Liver (tissue), 3 donors: ENCODE data around the gene MCTP1.

Experiments used
- GABPA ChIP-seq, 2 donors: IDR thresholded peaks in 1 of 2; conservative IDR thresholded peaks in 1 of 2; 2 replicates each; pipeline ENCODE4 v1.6.1; 2016; ENCODE audit warnings: antibody characterized with exemption in 2 of 2, mild to moderate bottlenecking in 1 of 2, moderate library complexity in 1 of 2
- JUND ChIP-seq, 2 donors: IDR thresholded peaks; 2 replicates each; pipeline ENCODE4 v1.6.1; 2016; ENCODE audit warnings: antibody characterized with exemption in 2 of 2
- RAD21 ChIP-seq, 2 donors: IDR thresholded peaks; 2 replicates each; pipeline ENCODE4 v1.6.1; 2016; ENCODE audit warnings: antibody characterized with exemption in 2 of 2, mild to moderate bottlenecking in 2 of 2
- TF ChIP-seq, protein P1 (sequence below): fragments of 150-350 bp; IDR thresholded peaks from 2 replicates; pipeline ENCODE4 v1.5.1; 2017; ENCODE audit warnings: improper control_type of control experiment, low read depth, low read length; ENCODE audit not compliant: missing input control
- TF ChIP-seq, protein P2 (sequence below): IDR thresholded peaks from 2 replicates; pipeline ENCODE4 v1.6.1; 2016; ENCODE audit warnings: antibody characterized with exemption, mild to moderate bottlenecking
- donor health status: healthy.
- donor health status: healthy.

DNA sequence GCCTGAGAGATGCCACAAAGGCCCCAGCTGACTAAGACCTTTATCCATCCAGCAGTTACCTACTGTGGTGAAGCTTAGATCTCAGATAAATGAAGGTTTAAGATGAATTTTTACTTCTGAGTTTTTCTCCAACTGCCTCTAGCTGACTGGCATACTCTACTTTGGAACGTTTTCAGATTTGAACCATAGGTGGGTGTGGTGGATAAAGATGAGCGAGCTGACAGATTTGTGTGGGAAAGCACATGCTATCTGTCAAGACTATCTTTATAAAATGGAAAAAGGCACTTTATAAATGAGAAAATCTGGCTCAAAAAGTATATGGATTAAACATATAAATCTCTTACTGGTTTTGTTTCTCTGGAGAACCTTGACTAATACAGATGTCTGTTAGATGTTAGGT, 160.8 kb downstream of the MCTP1 start:
- TF ChIP-seq, protein P1, sequence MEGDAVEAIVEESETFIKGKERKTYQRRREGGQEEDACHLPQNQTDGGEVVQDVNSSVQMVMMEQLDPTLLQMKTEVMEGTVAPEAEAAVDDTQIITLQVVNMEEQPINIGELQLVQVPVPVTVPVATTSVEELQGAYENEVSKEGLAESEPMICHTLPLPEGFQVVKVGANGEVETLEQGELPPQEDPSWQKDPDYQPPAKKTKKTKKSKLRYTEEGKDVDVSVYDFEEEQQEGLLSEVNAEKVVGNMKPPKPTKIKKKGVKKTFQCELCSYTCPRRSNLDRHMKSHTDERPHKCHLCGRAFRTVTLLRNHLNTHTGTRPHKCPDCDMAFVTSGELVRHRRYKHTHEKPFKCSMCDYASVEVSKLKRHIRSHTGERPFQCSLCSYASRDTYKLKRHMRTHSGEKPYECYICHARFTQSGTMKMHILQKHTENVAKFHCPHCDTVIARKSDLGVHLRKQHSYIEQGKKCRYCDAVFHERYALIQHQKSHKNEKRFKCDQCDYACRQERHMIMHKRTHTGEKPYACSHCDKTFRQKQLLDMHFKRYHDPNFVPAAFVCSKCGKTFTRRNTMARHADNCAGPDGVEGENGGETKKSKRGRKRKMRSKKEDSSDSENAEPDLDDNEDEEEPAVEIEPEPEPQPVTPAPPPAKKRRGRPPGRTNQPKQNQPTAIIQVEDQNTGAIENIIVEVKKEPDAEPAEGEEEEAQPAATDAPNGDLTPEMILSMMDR: no peak
- TF ChIP-seq, protein P2, sequence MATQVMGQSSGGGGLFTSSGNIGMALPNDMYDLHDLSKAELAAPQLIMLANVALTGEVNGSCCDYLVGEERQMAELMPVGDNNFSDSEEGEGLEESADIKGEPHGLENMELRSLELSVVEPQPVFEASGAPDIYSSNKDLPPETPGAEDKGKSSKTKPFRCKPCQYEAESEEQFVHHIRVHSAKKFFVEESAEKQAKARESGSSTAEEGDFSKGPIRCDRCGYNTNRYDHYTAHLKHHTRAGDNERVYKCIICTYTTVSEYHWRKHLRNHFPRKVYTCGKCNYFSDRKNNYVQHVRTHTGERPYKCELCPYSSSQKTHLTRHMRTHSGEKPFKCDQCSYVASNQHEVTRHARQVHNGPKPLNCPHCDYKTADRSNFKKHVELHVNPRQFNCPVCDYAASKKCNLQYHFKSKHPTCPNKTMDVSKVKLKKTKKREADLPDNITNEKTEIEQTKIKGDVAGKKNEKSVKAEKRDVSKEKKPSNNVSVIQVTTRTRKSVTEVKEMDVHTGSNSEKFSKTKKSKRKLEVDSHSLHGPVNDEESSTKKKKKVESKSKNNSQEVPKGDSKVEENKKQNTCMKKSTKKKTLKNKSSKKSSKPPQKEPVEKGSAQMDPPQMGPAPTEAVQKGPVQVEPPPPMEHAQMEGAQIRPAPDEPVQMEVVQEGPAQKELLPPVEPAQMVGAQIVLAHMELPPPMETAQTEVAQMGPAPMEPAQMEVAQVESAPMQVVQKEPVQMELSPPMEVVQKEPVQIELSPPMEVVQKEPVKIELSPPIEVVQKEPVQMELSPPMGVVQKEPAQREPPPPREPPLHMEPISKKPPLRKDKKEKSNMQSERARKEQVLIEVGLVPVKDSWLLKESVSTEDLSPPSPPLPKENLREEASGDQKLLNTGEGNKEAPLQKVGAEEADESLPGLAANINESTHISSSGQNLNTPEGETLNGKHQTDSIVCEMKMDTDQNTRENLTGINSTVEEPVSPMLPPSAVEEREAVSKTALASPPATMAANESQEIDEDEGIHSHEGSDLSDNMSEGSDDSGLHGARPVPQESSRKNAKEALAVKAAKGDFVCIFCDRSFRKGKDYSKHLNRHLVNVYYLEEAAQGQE: no peak
- TF ChIP-seq RAD21 (IDR thresholded peaks at IDR 0.05) (no peak), JUND (IDR thresholded peaks at IDR 0.05) (no peak), GABPA (IDR thresholded peaks at IDR 0.05 in 1 of 2, conservative IDR thresholded peaks at IDR 0.05 in 1 of 2) (no peak)
